GM18519 (cell line): ENCODE results near the gene ROCK2.

ENCODE experiments used
- ATAC-seq: cut with Tn5 transposase; IDR thresholded peaks from one replicate; pipeline ENCODE4 v1.9.1; 2021; ENCODE audit warnings: mild to moderate bottlenecking, moderate library complexity; ENCODE audit not compliant: unreplicated experiment, low FRiP score

ROCK2 gene

DNA sequence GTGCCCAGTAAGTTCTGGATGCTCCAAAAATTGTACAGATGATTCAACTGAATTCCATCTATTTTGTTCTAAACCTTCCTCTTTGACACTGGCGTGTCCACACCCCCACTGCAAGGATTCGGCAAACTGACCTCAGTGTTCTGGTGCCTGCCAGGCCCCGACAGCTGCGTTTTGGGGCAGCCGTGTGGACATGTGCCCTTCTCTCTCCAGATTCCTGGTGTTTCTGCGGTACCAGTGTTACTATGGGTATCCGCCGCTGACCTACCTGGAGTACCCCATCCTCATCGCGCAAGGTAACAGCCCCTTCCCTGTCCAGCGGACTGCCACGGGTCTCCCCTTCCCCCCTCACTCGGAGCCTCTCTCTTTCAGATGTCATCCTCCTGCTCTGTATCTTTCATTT is 184.2 kb downstream of the ROCK2 start:
- no peak for ATAC-seq

DNA sequence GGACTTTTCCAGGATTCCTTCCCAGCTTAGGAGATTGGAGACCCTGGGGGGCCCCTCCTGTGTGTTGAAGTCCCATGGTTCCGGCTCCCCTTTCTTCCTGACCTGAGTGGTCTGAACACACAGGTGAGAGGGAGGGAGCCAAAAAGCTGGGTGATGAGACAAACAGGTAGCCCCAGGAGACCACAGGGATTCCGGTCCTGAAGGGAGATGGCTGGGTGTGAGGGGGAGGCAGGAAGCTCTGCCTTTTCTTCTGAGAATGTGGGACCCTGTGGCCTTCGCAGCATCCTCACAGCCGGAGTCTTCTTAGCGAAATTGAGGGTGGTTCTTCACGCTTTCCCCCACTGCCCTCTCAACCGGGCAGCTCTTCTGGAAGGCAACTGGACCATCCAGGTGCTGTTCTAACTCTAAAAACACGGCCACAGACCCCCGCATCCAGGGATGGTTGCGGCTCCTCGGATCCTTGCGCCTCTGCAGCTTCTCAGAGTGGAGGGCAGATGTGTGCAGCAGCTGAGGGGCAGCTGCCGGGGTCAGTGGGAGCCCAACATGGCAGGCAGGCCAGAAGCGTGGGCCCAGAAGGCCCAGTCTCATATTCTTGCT is 184.8 kb downstream of the ROCK2 start:
- ATAC-seq = no peak

DNA sequence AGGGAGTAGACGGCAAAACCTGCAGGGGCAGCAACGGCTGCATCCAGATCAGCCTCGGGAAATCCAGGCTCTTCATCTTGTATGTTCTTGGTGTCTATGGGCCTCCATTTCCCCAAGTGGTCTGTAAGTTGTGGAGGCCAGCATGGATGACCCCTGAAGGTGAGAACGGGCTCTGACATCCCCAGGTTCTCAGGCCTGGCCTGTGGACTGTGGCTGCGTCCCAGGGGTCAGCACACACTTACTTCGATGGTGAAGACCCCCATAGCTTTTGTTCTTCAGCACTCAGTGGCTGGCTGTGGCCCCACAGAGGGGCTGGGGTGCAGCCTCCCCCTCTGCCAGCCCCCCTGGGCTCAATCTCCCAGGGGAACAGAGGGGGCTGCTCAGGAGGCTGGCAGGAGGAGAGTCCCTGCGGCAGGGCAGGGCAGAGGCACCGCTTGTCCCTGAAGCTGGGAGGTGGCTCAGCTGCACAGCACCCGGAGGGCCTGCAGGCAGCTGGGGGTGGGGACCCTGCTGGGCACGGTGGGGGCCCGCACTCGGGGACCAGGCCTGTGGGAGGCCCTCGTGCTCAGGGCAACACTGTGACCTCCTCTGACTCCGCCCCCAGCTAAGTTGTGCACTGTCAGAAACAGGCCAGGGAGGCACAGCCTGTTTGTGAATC is 185.4 kb downstream of the ROCK2 start:
- ATAC-seq = no peak

DNA sequence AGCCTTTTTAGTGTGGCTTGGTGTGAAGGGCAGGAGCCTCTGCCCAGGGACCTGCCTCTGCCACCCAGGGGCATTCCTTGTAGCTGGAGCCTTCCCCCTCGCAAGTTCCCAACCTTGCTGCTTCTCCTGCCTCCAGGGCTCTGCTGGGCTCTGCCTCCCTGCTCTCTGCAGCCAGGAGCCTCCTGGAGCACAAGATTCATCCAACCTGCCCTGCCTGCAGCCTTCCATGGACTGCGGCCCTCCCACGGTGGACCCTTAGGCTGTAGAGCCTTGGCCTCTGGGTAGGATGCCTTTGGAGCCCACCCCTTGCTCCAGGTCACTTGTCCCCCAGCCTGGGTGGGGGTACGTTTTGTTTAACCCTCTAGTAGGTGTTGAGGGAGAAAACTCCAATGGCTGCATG is 186.7 kb downstream of the ROCK2 start:
- no peak for ATAC-seq

DNA sequence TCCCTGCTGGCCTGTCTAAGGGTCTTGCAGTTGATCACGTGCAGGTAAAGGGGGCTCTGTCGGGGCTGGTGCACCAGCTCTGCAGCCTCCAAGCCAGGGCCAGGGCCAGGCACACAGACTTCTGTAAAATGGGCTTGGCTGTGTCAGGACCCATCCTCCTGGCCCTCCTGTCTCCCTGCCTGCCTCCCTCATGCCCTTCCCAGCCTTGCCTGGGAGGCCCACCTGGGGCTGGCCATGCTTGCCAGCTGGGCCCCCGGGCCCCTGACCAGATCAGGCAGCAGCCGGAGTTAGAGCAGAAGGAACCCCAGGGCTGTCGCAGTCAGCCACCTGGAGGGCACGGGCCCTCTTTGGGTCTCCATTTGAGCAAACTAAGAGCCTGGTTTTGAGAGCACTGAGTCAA is 187.1 kb downstream of the ROCK2 start:
- ATAC-seq = no peak

DNA sequence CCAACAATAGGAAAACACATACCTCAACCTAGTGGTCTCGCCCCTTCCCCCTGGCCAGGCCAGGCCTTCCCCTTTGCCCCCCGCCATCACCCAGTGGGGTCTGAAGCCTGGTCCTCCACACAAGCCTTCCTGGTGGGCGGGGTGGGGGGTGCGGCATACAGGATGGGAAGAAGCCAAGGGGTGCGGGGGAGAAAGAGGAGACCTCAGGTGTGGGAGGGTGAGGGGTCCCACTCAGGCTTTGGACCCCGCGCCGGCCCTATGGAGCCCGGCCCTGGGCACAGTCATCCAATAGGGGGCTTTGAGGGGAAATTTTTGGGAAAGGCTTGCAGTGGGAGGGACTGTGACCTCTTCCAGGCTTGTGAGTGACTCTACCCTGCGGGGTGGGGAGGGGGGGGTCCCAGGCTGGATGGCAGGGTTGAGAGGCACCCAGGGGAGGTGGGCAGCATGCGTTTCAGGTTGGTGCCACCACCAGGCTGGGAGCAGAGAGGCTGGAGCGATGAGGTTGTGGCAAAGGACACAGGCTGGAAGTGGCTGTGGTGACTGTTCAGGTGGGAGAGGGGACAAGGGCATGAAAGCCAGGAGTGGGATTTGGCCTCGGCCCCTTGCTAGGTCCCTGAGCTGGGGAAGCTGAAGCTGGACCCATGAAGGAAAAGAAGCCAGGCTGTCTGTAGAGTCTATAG is 187.9 kb downstream of the ROCK2 start:
- ATAC-seq = no peak

DNA sequence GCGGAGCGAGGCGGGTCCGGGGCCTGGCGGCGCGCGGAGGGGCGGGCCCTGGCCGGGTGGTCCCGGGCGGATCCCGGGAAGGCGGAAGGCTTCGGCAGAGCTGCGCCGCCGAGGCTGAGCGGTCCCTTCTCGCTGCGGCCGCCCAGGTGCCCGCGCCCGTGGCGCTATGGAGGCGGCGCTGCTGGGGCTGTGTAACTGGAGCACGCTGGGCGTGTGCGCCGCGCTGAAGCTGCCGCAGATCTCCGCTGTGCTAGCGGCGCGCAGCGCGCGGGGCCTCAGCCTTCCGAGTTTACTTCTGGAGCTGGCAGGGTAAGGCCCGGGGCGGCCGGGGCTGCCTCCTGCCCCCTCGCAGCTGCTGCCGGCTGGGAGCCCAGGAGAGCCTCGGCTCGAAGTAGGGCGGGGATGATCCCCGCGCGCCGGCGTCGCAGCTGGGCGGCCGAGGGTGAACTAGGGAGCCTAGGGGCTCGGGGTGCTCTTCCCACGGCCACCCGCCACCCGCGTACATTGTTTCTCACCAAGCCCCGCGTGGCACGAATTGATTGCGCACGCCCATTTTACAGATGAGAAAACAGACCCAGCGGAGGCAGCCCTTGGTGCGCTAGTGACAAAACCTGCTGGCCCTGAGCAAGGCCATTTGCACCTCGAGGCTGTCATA is 188.9 kb downstream of the ROCK2 start, which contains the start of gene SLC66A3:
TSS of gene SLC66A3 (plus strand) at position 87 of the 655 bp plus-strand sequence. CDS start at position 167, 80 bp downstream.
- peak; percentile 66 for ATAC-seq

DNA sequence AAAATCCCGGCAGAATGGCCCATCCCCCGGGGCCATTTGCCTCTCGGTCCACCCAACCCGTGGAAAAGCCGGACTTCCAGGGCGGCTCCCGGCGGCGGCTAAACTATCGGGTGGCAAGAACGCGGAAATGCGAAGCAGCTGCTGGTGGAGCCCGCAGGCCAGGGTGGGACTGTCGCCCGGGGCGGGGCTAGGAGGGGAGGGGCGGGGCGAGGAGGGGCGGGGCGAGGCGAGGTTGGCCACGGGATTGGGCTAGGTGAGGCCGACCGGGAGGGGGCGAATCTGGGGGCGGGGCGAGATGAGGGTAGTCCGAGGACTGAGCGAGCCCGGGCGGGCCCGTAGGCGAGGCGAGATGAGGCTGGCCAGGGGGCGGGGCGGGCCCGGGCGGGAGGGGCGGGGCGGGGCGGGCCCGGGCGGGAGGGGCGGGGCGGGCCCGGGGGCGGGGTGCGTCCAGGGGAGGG is 189.5 kb downstream of the ROCK2 start:
- peak; percentile 31 for ATAC-seq

DNA sequence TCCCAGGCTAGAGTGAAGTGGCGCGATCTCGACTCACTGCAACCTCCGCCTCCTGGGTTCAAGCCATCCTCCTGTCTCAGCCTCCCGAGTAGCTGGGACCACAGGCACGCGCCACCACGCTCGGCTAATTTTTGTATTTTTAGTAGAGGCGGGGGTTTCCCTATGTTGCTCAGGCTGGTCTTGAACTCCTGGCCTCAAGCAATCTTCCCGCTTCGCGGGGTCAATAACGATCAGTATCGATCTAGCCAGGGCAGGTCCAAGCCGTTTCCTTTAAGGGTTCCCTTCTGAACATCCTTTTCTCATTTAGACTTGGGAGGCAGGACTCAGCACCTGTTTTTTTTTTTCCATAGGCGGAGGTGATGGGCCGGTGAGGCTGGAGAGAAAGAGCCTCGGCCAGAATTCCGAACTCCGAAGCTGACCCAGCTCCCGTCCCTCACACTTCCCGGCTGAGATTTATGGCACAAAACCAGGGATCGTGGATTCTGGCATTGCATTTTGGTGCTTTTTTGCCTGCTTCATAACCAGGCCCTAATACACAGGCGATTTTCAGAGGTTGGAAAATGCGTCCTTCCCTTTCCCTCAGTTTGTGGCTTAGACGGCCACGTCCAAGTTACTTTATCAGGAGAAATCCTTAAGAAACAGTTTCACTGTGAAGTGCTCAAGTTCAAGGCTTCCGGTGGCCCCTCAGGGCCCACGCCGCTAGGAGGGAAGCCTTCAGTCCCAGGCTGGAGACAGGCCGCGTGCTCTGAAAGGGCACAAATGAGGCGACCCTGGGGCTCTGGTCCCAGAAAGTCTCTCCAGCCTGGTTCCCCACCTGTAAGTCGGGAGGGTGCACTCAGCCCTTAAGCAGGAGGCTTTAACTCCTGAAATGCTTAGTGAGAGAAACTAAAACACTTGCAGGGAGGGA is 190.2 kb downstream of the ROCK2 start:
- peak; percentile 1 for ATAC-seq

DNA sequence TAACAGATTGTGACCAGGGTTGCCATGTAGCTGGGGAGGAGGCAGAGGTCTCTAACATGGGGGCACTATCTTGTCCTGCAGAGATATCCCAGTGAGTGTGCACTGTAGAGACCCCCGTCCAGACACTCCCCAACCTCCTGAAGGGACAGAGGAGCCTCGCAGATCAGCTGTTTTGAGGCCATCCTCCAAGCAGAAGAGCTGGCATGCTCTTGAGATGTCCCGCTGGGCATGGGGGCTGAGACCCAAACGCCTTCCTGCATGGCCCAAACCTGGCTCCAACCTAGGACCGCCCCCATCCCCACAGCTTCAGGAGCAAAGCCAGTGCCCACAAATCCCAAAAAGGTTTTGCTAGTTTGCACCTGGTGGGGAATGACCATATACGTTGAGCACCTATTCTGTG is 191.8 kb downstream of the ROCK2 start:
- ATAC-seq = no peak

DNA sequence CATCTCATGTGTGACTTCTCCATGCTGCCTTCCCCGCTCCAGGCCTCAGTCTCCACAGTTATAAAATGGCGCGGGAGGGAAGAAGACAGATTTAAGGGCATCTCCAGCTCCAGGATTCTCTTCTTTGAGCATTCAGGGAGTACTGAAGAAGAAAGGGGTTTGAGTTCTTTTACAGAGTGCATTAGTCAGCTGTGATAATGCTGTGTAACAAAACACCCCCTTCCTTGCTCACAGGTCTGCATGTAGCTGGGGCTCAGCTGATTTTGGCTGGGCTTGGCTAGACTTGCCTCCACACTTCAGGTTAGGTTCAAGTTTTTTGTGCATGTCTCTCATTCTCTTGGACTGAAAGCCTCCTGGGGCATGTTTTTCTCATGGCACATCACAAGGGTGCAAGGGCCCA is 197.2 kb downstream of the ROCK2 start:
- no peak for ATAC-seq

DNA sequence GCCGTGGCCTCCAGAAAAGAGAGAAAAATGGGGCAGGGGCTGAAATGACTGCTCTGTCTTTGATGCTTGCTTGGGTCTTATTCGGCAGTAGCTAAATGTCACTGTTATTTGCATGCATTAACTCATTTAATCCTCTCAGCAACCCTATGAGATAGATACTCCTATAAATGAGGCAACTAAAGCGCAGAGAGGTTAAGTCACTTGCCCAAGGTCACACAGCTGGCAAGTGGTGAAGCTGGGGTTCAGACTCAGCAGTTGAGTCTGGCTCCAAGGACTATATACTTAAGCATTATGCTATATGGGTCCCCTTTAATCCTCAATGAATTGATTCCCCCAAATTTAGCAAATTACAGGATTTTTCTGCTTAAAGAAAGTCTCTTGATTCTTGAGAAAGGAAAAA is 198.4 kb downstream of the ROCK2 start:
- no peak for ATAC-seq

DNA sequence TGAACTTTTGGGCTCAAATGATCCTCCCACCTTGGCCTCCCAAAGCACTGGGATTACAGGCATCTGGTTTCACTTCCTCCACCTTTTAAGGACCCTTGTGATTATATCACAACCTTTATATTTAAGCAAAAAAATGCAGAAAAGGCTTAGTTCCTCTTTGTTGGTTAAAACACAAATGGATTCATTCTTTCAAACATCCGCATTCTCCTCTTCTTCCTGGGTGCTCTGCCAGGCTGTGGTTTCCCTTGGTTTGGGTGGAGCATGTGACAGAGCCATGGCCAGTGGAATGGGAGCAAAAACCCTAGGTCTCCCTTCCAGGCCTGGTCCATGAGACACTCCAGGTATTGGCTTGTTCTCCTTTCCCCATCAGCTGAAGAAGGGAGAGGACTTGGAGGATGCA is 199.1 kb downstream of the ROCK2 start:
- no peak for ATAC-seq

DNA sequence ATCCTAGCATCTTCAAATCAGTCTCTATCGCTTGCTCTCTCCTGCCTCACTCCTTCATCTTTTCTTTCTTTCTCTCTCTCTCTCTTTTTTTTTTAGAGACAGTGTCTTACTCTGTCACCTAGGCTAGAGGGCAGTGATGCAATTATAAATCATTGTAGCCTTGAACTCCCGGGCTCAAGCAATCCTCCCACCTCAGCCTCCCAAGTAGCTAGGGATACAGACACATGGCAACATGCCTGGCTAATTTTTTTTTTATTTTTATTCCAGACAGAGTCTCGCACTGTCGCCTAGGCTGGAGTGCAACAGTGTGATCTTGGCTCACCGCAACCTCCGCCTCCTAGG is 199.7 kb downstream of the ROCK2 start:
- no peak for ATAC-seq

DNA sequence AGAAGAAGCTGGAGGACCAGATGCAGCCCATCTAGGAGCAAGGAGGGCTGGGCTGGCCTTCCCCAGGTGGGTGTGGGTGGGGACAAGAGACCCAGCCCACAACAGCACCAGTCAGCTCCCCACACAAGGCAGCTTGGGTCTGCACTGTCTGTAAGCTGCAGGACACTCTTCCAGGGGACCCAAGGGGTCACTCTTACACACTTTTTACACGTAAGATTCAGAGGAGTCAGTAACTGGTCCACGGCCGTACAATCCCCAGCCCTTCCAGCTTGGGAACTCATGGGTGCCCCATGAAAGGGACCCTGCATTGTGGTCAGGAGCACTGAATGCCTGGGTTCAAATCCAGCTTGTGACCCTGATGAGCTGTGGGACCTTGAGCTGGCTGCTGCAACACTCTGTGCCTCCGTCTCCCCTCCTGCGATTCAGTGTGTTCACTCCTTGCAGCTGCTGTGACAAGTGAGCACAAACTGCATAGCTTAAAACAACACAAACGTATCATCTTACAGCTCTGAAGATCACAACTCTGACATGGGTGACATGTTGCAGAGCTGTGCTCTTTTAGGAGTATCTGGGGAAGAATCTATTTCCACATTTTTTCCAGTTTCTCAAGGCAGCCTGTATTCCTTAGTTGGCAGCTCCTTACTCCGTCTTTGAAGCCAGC is 200.2 kb downstream of the ROCK2 start:
- no peak for ATAC-seq

DNA sequence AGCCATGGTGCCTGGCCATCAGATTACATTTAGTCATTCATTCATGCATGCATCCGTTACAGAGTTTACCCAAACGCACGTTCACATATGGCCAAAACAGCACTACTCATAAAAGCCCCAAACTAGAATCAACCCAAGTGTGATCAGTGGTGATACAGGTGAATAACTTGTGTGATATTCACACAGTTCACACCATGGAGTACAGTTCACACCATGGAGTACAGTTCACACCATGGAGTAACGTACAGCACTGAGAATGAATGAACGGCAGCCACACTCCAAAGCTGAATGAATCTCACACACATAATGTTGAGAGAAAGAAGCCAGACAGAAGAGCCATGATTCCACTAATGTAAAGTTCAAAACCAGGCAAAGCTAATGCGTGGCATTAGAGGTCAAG is 201.4 kb downstream of the ROCK2 start:
- no peak for ATAC-seq

DNA sequence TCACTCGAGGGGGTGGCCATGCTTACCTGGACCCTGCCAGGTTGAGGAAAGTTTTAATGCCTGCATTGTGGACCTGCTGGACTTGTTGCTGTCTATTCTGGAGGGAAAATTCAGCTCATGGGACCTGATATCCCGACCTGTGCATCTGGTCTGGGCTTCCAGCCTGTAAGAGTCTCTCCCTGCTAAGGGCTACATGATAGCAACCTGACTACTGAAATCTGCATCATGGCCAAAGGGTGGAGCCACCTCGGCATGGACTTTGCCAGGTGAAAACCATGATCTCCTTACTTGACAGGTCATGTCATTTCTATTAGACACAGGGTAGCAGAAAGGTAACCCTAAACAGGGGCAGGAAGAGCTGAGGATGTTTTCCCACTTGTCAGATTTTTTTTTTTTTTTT is 202.1 kb downstream of the ROCK2 start:
- ATAC-seq = no peak

DNA sequence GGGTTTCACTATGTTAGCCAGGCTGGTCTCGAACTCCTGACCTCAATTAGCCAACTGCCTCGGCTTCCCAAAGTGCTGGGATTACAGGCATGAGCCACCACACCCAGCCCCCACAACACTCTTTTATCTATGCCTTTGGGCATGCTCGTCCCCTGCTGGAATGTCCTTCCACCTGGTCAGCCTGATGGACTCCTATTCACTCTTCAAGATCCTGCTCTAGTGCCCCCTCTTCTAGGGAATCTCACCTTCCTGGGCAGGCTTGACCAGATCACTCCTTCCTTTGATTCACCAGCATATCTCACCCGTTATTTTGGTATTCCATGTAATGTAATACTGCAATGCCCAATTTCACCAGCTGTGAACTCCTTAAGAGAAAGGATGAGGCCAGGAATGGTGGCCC is 203.1 kb downstream of the ROCK2 start:
- no peak for ATAC-seq

DNA sequence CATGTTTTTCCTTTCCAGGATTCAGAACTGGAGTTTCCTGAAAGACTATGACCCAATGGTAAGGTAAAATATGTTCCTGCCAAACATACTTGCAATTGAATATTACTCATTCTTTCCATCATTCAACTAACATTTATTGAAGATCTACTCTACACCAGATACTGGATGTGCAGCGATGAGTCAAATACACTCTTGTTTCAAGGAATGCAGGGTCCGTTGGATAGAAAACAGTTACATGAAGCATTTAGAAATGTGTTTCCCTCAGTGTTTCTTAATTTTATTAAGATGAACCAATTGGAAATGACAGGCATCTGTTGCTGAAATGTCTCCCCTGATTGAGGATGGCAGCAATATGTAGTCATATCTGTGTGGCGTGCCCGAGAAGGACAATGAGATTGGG is 203.9 kb downstream of the ROCK2 start:
- ATAC-seq = no peak

DNA sequence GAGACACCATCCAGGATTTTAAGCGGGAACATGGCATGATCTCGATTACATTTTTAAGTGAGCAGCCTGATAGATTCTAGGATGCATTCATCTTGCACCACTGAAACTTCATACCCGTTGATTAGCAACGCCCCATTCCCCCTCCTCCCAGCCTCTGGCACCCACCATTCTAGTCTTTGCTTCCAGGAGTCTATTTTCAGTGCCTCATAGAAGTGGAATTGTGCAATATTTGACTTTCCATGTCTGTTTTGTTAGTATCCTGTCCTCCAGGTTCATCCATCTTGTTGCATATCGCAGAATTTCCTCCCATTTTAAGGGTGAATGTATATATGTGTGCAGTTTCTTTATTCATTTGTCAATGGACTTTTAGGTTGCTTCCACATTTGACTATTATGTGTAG is 210.1 kb downstream of the ROCK2 start:
- no peak for ATAC-seq
